A549 (cell line): ENCODE measurements around the gene PRODH. TPM values are rescaled to one million over a fixed set of nuclear protein-coding genes. Genes with fewer than 3 reads are reported as not detected.

Experiments
- ATAC-seq, 2 experiments: fragments of 200-7000 bp in 1 of 2; fragments of >200 bp in 1 of 2; cut with Nextera tagmentation in 1 of 2; cut with Tn5 transposase in 1 of 2; 3 replicates each; pipeline versions ENCODE4 v1.8.0 to v1.9.1; 2018 to 2020; ENCODE audit warnings: mild to moderate bottlenecking in 1 of 2, moderate library complexity in 1 of 2
- CTCF ChIA-PET: fragments of 300-600 bp; sonication (Branson Sonifier 250); formaldehyde crosslinking; extraction: SDS; loops from one replicate; lab custom pipeline; 2021; ENCODE audit warnings: antibody characterized with exemption, inconsistent platforms; lab: Yijun Ruan, JAX
- POLR2A ChIA-PET: fragments of 350-600 bp; formaldehyde crosslinking; extraction: SDS; loops from one replicate; lab custom pipeline; 2021; ENCODE audit warnings: antibody characterized with exemption, inconsistent platforms; lab: Yijun Ruan, JAX
- DNase-seq, 2 experiments: peaks; one replicate each; pipeline versions ENCODE4 v3.0.0 to v3.0.0-alpha.2; 2011 to 2016; ENCODE audit warnings: low read depth in 1 of 2, low spot score in 1 of 2
- FAIRE-seq: peaks from 2 replicates; lab custom pipeline; 2011; peaks lifted over from hg19 to GRCh38; lab: Jason Lieb, UNC
- H3K27ac ChIP-seq, 2 experiments: fragments of >200 bp; sonication (Bioruptor Twin); formaldehyde crosslinking; 3 replicates each; pipeline ENCODE4 v1.5.1; 2016 to 2017
- H3K4me1 ChIP-seq: fragments of >200 bp; sonication (Bioruptor Twin); formaldehyde crosslinking; 3 replicates; pipeline ENCODE4 v1.6.1; 2016
- H3K4me2 ChIP-seq: fragments of >200 bp; sonication (Bioruptor Twin); formaldehyde crosslinking; 3 replicates; pipeline ENCODE4 v1.6.1; 2016
- H3K4me3 ChIP-seq: fragments of >200 bp; sonication (Bioruptor Twin); formaldehyde crosslinking; 3 replicates; pipeline ENCODE4 v1.5.1; 2016
- H3K9me3 ChIP-seq: fragments of >200 bp; sonication (Bioruptor Twin); formaldehyde crosslinking; 3 replicates; pipeline ENCODE4 v1.6.1; 2016
- CBX8 ChIP-seq: fragments of 200-600 bp; sonication (generic); IDR thresholded peaks from 2 replicates; pipeline ENCODE4 v1.6.1; 2016
- CEBPB ChIP-seq, 2 experiments: fragments of >200 bp in 1 of 2; sonication (Bioruptor Twin) in 1 of 2; formaldehyde crosslinking in 1 of 2; IDR thresholded peaks; 2 replicates each; pipeline ENCODE4 v1.6.1; 2012 to 2016
- ESRRA ChIP-seq: fragments of 150-350 bp; IDR thresholded peaks from 2 replicates; pipeline ENCODE4 v1.6.1; 2014; ENCODE audit warnings: mild to moderate bottlenecking, low read length, borderline replicate concordance
- FOSB ChIP-seq: fragments of 250-450 bp; sonication (Bioruptor Pico); IDR thresholded peaks from 2 replicates; pipeline ENCODE4 v1.5.0; 2020; ENCODE audit warnings: mild to moderate bottlenecking, moderate library complexity
- HOXA7 ChIP-seq: fragments of 250-450 bp; sonication (Bioruptor Pico); IDR thresholded peaks from 2 replicates; pipeline ENCODE4 v1.5.0; 2020; ENCODE audit warnings: mild to moderate bottlenecking, moderate library complexity
- HOXB13 ChIP-seq: fragments of 250-450 bp; sonication (Bioruptor Pico); IDR thresholded peaks from 2 replicates; pipeline ENCODE4 v1.5.0; 2020; ENCODE audit warnings: low read depth, mild to moderate bottlenecking, moderate library complexity
- MAZ ChIP-seq: fragments of 150-350 bp; IDR thresholded peaks from 2 replicates; pipeline ENCODE4 v1.6.1; 2014; ENCODE audit warnings: antibody characterized with exemption, low read depth, low read length, borderline replicate concordance
- POLR2AphosphoS2 ChIP-seq: conservative IDR thresholded peaks from 2 replicates; pipeline ENCODE4 v1.6.1; 2012; ENCODE audit warnings: low read length, improper control_type of control experiment, inconsistent platforms
- RARB ChIP-seq: fragments of 250-450 bp; sonication (Bioruptor Pico); IDR thresholded peaks from 2 replicates; pipeline ENCODE4 v1.8.0; 2021; ENCODE audit warnings: mild to moderate bottlenecking, moderate library complexity
- SMC3 ChIP-seq: fragments of >200 bp; sonication (Bioruptor Twin); formaldehyde crosslinking; IDR thresholded peaks from 3 replicates; pipeline ENCODE4 v1.6.1; 2018; ENCODE audit warnings: inconsistent platforms
- TP53 ChIP-seq: fragments of 250-450 bp; sonication (Bioruptor Pico); IDR thresholded peaks from 2 replicates; pipeline ENCODE4 v1.5.0; 2021; ENCODE audit warnings: mild to moderate bottlenecking, moderate library complexity
- ZC3H11A ChIP-seq: fragments of 450-650 bp; IDR thresholded peaks from 2 replicates; pipeline ENCODE4 v1.6.1; 2014; ENCODE audit warnings: antibody characterized with exemption, mild to moderate bottlenecking
- ZSCAN20 ChIP-seq: fragments of 250-450 bp; sonication (Bioruptor Pico); IDR thresholded peaks from 2 replicates; pipeline ENCODE4 v1.8.0; 2022; ENCODE audit warnings: mild to moderate bottlenecking, moderate library complexity
- WGBS: methylation state at CpG from one replicate; pipeline ENCODE4 v1.1.6; 2017; ENCODE audit errors: missing lambda C conversion rate; 5-methylcytosine and 5-hydroxymethylcytosine counted together
- polyA plus RNA-seq, 4 experiments: library from polyadenylated mRNA; depleted of rRNA in 3 of 4; stranded (reverse); fragments of >200 nt; fragmentation: RNase III in 1 of 4; extraction: RNeasy Plus Mini Kit Qiagen cat#74134 plus additional on column Dnase treatment in 1 of 4; gene quantifications; 2 replicates in 3 of 4; 3 replicates in 1 of 4; pipeline ENCODE4 v1.2.3, GENCODE V29; 2011 to 2017
- TF ChIP-seq, protein P1 (sequence below): fragments of 200-600 bp; sonication (generic); IDR thresholded peaks from 2 replicates; pipeline ENCODE4 v1.6.1; 2016; ENCODE audit warnings: antibody characterized with exemption, mild to moderate bottlenecking, moderate library complexity
- TF ChIP-seq, protein P2 (sequence below): IDR thresholded peaks from 2 replicates; pipeline ENCODE4 v1.6.1; 2012
- TF ChIP-seq, protein P3 (sequence below): fragments of >200 bp; sonication (Bioruptor Twin); formaldehyde crosslinking; IDR thresholded peaks from 3 replicates; pipeline ENCODE4 v1.5.1; 2016
- TF ChIP-seq, protein P4 (sequence below): fragments of 450-650 bp; IDR thresholded peaks from 2 replicates; pipeline ENCODE4 v1.6.1; 2014; ENCODE audit warnings: antibody characterized with exemption

PRODH gene
- polyA plus RNA-seq, 2 of the 4 experiments (the other 2 are of a cell fraction): 0.58 to 2.4 TPM

DNA sequence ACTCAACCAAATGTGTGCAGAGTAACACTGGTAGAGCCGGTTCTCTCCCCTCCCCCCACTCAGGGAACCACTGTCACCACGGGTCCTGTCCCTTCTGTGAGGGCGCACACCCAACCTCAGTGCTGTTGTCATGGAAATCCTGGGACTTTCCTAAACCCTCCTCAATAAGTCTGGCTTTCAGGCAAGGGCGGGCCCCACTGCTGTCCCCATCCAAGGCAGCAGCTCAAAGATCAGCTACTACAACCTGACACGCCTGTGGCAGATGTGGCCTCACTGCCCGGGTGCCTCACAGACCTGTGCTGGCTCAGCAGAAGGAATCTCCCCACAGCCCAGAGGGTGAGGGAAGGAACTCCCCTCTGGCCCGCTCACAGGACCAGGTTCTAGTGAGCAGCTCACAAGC is 2.2 kb downstream of the PRODH start:
- H3K4me3 ChIP-seq: no peak overlapping the region
- DNase-seq: no peak
- no peaks in the 10 kb centered on the region for H3K4me1 ChIP-seq
- POLR2A ChIA-PET: no interaction called here
- no peak overlapping the region for H3K4me2 ChIP-seq
- WGBS: no CpG with 5 or more reads among the region's 7 CpGs
- CTCF ChIA-PET: no interaction called here
- TF ChIP-seq SMC3 (no peak), ZSCAN20 (CRISPR knock-in tag) (no peak), RARB (no peak), CEBPB (IDR thresholded peaks at IDR 0.05) (no peak), CBX8 (no peak), HOXB13 (CRISPR knock-in tag) (no peak), POLR2AphosphoS2 (no peak), FOSB (no peak), TP53 (CRISPR knock-in tag) (no peak), ESRRA (no peak)
- TF ChIP-seq, protein P1, sequence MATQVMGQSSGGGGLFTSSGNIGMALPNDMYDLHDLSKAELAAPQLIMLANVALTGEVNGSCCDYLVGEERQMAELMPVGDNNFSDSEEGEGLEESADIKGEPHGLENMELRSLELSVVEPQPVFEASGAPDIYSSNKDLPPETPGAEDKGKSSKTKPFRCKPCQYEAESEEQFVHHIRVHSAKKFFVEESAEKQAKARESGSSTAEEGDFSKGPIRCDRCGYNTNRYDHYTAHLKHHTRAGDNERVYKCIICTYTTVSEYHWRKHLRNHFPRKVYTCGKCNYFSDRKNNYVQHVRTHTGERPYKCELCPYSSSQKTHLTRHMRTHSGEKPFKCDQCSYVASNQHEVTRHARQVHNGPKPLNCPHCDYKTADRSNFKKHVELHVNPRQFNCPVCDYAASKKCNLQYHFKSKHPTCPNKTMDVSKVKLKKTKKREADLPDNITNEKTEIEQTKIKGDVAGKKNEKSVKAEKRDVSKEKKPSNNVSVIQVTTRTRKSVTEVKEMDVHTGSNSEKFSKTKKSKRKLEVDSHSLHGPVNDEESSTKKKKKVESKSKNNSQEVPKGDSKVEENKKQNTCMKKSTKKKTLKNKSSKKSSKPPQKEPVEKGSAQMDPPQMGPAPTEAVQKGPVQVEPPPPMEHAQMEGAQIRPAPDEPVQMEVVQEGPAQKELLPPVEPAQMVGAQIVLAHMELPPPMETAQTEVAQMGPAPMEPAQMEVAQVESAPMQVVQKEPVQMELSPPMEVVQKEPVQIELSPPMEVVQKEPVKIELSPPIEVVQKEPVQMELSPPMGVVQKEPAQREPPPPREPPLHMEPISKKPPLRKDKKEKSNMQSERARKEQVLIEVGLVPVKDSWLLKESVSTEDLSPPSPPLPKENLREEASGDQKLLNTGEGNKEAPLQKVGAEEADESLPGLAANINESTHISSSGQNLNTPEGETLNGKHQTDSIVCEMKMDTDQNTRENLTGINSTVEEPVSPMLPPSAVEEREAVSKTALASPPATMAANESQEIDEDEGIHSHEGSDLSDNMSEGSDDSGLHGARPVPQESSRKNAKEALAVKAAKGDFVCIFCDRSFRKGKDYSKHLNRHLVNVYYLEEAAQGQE: no peak
- TF ChIP-seq, protein P2, sequence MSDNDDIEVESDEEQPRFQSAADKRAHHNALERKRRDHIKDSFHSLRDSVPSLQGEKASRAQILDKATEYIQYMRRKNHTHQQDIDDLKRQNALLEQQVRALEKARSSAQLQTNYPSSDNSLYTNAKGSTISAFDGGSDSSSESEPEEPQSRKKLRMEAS: no peak
- TF ChIP-seq, protein P3, sequence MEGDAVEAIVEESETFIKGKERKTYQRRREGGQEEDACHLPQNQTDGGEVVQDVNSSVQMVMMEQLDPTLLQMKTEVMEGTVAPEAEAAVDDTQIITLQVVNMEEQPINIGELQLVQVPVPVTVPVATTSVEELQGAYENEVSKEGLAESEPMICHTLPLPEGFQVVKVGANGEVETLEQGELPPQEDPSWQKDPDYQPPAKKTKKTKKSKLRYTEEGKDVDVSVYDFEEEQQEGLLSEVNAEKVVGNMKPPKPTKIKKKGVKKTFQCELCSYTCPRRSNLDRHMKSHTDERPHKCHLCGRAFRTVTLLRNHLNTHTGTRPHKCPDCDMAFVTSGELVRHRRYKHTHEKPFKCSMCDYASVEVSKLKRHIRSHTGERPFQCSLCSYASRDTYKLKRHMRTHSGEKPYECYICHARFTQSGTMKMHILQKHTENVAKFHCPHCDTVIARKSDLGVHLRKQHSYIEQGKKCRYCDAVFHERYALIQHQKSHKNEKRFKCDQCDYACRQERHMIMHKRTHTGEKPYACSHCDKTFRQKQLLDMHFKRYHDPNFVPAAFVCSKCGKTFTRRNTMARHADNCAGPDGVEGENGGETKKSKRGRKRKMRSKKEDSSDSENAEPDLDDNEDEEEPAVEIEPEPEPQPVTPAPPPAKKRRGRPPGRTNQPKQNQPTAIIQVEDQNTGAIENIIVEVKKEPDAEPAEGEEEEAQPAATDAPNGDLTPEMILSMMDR: no peak
- TF ChIP-seq, all 56 proteins: peak for 0
- no peak overlapping the region for H3K27ac ChIP-seq
- no peak for FAIRE-seq
- no peaks in the 10 kb centered on the region for H3K9me3 ChIP-seq
- no peak for ATAC-seq

DNA sequence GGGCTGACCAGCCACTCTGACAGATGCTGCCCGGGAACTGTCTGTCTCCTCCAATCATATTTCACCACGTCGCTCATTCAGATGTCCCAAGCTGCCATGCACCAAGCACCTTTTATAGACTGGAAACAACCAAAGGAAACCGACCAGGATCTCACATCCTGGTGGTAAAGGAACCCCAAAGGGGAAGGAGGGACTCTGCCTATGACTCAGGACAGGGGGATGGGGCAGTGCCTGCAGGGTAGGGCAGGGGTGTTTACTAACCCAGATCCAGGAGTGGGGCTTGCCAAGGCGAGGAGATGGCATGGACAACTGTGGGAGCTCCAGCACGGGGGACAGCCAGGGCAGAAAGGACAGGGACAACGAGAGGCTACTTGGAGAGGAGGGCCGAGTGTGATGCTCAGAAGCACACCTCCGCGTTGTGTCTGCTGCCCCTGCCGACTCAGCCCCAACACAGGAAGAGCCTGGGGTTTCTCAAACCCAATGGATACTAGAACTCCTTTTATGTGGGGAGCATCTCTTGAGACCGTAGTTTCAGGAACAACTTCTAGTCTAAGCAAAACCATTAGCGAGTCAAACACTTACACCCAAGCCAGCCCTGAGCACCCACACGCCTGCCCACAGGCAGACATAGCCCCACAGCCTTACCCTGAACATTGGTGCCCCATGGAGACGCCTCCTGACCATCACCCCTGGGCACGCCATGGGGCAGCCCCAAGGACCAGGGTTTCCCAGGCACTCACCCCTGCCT is 4.0 kb downstream of the PRODH start:
- H3K27ac ChIP-seq: no peak overlapping the region
- no peak for DNase-seq
- WGBS: no CpG with 5 or more reads among the region's 16 CpGs
- ChIA-PET POLR2A (no interaction called here), CTCF (interaction anchor here (1.1 kb wide), 1 partner anchor 22 kb away, joined by 3 read pairs; no protein-coding TSS in a partner anchor)
- FAIRE-seq: no peak
- H3K4me2 ChIP-seq: no peak overlapping the region
- H3K9me3 ChIP-seq: no peaks in the 10 kb centered on the region
- no peak overlapping the region for H3K4me3 ChIP-seq
- TF ChIP-seq HOXA7 (CRISPR knock-in tag): no peak
- TF ChIP-seq, protein P4, sequence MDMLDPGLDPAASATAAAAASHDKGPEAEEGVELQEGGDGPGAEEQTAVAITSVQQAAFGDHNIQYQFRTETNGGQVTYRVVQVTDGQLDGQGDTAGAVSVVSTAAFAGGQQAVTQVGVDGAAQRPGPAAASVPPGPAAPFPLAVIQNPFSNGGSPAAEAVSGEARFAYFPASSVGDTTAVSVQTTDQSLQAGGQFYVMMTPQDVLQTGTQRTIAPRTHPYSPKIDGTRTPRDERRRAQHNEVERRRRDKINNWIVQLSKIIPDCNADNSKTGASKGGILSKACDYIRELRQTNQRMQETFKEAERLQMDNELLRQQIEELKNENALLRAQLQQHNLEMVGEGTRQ: no peak
- TF ChIP-seq POLR2AphosphoS2: no peak
- no peak for TF ChIP-seq ZC3H11A
- TF ChIP-seq MAZ: no peak
- TF ChIP-seq, all 56 proteins: peak for 0
- no peaks in the 10 kb centered on the region for H3K4me1 ChIP-seq
- no peak for ATAC-seq
